HEK293 (cell line): Measurements from ENCODE around the gene ACSM3.

Experiments used
- AEBP2 ChIP-seq: fragments of 450-650 bp; formaldehyde crosslinking; IDR thresholded peaks from 2 replicates; pipeline ENCODE4 v1.5.1; 2016; ENCODE audit warnings: missing biosample characterization, missing genetic modification characterization, borderline replicate concordance
- BCL11A ChIP-seq: fragments of 450-650 bp; formaldehyde crosslinking; IDR thresholded peaks from 2 replicates; pipeline ENCODE4 v1.5.1; 2016; ENCODE audit warnings: low read depth, missing biosample characterization, missing genetic modification characterization
- FEZF1 ChIP-seq: fragments of 450-650 bp; formaldehyde crosslinking; IDR thresholded peaks from 2 replicates; pipeline ENCODE4 v1.5.1; 2016; ENCODE audit warnings: missing biosample characterization, missing genetic modification characterization
- GFI1B ChIP-seq: fragments of 450-650 bp; formaldehyde crosslinking; IDR thresholded peaks from 2 replicates; pipeline ENCODE4 v1.5.1; 2016; ENCODE audit warnings: missing biosample characterization, missing genetic modification characterization
- GLI4 ChIP-seq: fragments of 450-650 bp; formaldehyde crosslinking; IDR thresholded peaks from 2 replicates; pipeline ENCODE4 v1.5.1; 2016; ENCODE audit warnings: missing biosample characterization, missing genetic modification characterization
- GLIS1 ChIP-seq: fragments of 450-650 bp; formaldehyde crosslinking; IDR thresholded peaks from 2 replicates; pipeline ENCODE4 v1.5.1; 2016; ENCODE audit warnings: missing biosample characterization, missing genetic modification characterization
- HOXA7 ChIP-seq: sonication (generic); formaldehyde crosslinking; IDR thresholded peaks from 2 replicates; pipeline ENCODE4 v1.8.1; 2022; ENCODE audit warnings: missing genetic modification reagents, borderline replicate concordance
- HOXD13 ChIP-seq: sonication (generic); formaldehyde crosslinking; IDR thresholded peaks from 2 replicates; pipeline ENCODE4 v1.8.0; 2022; ENCODE audit warnings: missing genetic modification reagents, borderline replicate concordance
- INSM2 ChIP-seq: fragments of 450-650 bp; formaldehyde crosslinking; IDR thresholded peaks from 2 replicates; pipeline ENCODE4 v1.5.1; 2016; ENCODE audit warnings: missing biosample characterization, missing genetic modification characterization
- KLF10 ChIP-seq: fragments of 450-650 bp; IDR thresholded peaks from 2 replicates; pipeline ENCODE4 v1.5.1; 2018; ENCODE audit warnings: missing biosample characterization, mild to moderate bottlenecking, missing genetic modification characterization
- PRDM2 ChIP-seq: fragments of 450-650 bp; formaldehyde crosslinking; IDR thresholded peaks from 2 replicates; pipeline ENCODE4 v1.5.1; 2016; ENCODE audit warnings: missing biosample characterization, missing genetic modification characterization, borderline replicate concordance
- REPIN1 ChIP-seq: fragments of 450-650 bp; formaldehyde crosslinking; IDR thresholded peaks from 2 replicates; pipeline ENCODE4 v1.5.1; 2017; ENCODE audit warnings: missing biosample characterization, missing genetic modification characterization, low read depth
- TRIM28 ChIP-seq: IDR thresholded peaks from 2 replicates; pipeline ENCODE4 v1.6.1; 2011; ENCODE audit warnings: low read length, control low read depth, borderline replicate concordance
- ZBTB1 ChIP-seq: fragments of 450-650 bp; formaldehyde crosslinking; IDR thresholded peaks from 2 replicates; pipeline ENCODE4 v1.5.1; 2016; ENCODE audit warnings: missing biosample characterization, missing genetic modification characterization
- ZNF132 ChIP-seq: fragments of 450-650 bp; formaldehyde crosslinking; IDR thresholded peaks from 2 replicates; pipeline ENCODE4 v1.5.1; 2017; ENCODE audit warnings: missing biosample characterization, missing genetic modification characterization, borderline replicate concordance
- ZNF16 ChIP-seq: fragments of 450-650 bp; formaldehyde crosslinking; IDR thresholded peaks from 2 replicates; pipeline ENCODE4 v1.5.1; 2016; ENCODE audit warnings: low read depth, missing biosample characterization, missing genetic modification characterization
- ZNF23 ChIP-seq: fragments of 450-650 bp; formaldehyde crosslinking; IDR thresholded peaks from 2 replicates; pipeline ENCODE4 v1.5.1; 2016; ENCODE audit warnings: missing biosample characterization, missing genetic modification characterization, borderline replicate concordance
- ZNF274 ChIP-seq, 2 experiments: fragments of 200-500 bp in 1 of 2; fragments of 450-650 bp in 1 of 2; sonication (Bioruptor generic) in 1 of 2; formaldehyde crosslinking in 1 of 2; IDR thresholded peaks; 2 replicates each; pipeline versions ENCODE4 v1.5.1 to v1.6.1; 2014 to 2016; ENCODE audit warnings: borderline replicate concordance in 1 of 2, inconsistent platforms in 1 of 2, low read length in 1 of 2, missing biosample characterization in 1 of 2, missing genetic modification characterization in 1 of 2
- ZNF404 ChIP-seq: fragments of 450-650 bp; formaldehyde crosslinking; IDR thresholded peaks from 2 replicates; pipeline ENCODE4 v1.5.1; 2017; ENCODE audit warnings: missing biosample characterization, missing genetic modification characterization
- ZNF549 ChIP-seq: fragments of 450-650 bp; IDR thresholded peaks from 2 replicates; pipeline ENCODE4 v1.5.1; 2018; ENCODE audit warnings: missing biosample characterization, missing genetic modification characterization, mild to moderate bottlenecking, inconsistent platforms, moderate library complexity
- ZNF664 ChIP-seq: fragments of 450-650 bp; formaldehyde crosslinking; IDR thresholded peaks from 2 replicates; pipeline ENCODE4 v1.5.1; 2016; ENCODE audit warnings: missing biosample characterization, missing genetic modification characterization
- ZNF704 ChIP-seq: fragments of 450-650 bp; formaldehyde crosslinking; IDR thresholded peaks from 2 replicates; pipeline ENCODE4 v1.5.1; 2016; ENCODE audit warnings: missing biosample characterization, missing genetic modification characterization
- ZNF707 ChIP-seq: fragments of 450-650 bp; formaldehyde crosslinking; IDR thresholded peaks from 2 replicates; pipeline ENCODE4 v1.5.1; 2016; ENCODE audit warnings: missing biosample characterization, missing genetic modification characterization
- ZNF785 ChIP-seq: fragments of 450-650 bp; formaldehyde crosslinking; IDR thresholded peaks from 2 replicates; pipeline ENCODE4 v1.5.1; 2016; ENCODE audit warnings: missing biosample characterization, missing genetic modification characterization
- TF ChIP-seq, protein P1 (sequence below): fragments of 450-650 bp; formaldehyde crosslinking; IDR thresholded peaks from 2 replicates; pipeline ENCODE4 v1.5.1; 2017; ENCODE audit warnings: missing biosample characterization, missing genetic modification characterization
- TF ChIP-seq, protein P2 (sequence below): fragments of 450-650 bp; formaldehyde crosslinking; IDR thresholded peaks from 2 replicates; pipeline ENCODE4 v1.5.1; 2016; ENCODE audit warnings: missing biosample characterization, missing genetic modification characterization

ACSM3 gene

GRCh38 chr16:20741554-20742285 is 22.1 kb upstream of the ACSM3 start, which contains the start of gene THUMPD1 (continued):
- TF ChIP-seq, protein P1, sequence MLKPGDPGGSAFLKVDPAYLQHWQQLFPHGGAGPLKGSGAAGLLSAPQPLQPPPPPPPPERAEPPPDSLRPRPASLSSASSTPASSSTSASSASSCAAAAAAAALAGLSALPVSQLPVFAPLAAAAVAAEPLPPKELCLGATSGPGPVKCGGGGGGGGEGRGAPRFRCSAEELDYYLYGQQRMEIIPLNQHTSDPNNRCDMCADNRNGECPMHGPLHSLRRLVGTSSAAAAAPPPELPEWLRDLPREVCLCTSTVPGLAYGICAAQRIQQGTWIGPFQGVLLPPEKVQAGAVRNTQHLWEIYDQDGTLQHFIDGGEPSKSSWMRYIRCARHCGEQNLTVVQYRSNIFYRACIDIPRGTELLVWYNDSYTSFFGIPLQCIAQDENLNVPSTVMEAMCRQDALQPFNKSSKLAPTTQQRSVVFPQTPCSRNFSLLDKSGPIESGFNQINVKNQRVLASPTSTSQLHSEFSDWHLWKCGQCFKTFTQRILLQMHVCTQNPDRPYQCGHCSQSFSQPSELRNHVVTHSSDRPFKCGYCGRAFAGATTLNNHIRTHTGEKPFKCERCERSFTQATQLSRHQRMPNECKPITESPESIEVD, result no peak
- TF ChIP-seq HOXD13 (peak; percentile 56; the same call in 1 of the 2 replicates), KLF10 (tag by site-specific recombination) (peak; percentile 78; the same call in 1 of the 2 replicates), GLIS1 (peak; percentile 56; the same call in 1 of the 2 replicates), ZNF704 (no peak), AEBP2 (tag by site-specific recombination) (no peak), ZNF16 (no peak), ZNF404 (tag by site-specific recombination) (no peak), ZNF664 (tag by site-specific recombination) (no peak), ZNF132 (tag by site-specific recombination) (no peak), INSM2 (peak; percentile 77; the same call in 1 of the 2 replicates), BCL11A (tag by site-specific recombination) (no peak), TRIM28 (no peak), ZNF549 (tag by site-specific recombination) (no peak), ZNF274 (IDR thresholded peaks at IDR 0.05; ENCODE audit: low read length) (no peak), ZNF274 (tag by site-specific recombination; IDR thresholded peaks at IDR 0.05; ENCODE audit: borderline replicate concordance) (no peak), HOXA7 (CRISPR knock-in tag) (no peak), GLI4 (tag by site-specific recombination) (0 out of 2 replicates have a peak, but pooled peaks have one; percentile 37), ZNF23 (tag by site-specific recombination) (no peak), ZBTB1 (tag by site-specific recombination) (no peak), ZNF785 (tag by site-specific recombination) (no peak), ZNF707 (tag by site-specific recombination) (no peak), REPIN1 (tag by site-specific recombination) (0 out of 2 replicates have a peak, but pooled peaks have one; percentile 70), PRDM2 (tag by site-specific recombination) (no peak), FEZF1 (tag by site-specific recombination) (no peak), GFI1B (tag by site-specific recombination) (no peak)
- TF ChIP-seq, protein P2, sequence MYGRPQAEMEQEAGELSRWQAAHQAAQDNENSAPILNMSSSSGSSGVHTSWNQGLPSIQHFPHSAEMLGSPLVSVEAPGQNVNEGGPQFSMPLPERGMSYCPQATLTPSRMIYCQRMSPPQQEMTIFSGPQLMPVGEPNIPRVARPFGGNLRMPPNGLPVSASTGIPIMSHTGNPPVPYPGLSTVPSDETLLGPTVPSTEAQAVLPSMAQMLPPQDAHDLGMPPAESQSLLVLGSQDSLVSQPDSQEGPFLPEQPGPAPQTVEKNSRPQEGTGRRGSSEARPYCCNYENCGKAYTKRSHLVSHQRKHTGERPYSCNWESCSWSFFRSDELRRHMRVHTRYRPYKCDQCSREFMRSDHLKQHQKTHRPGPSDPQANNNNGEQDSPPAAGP (tag by site-specific recombination), result peak; percentile 87
